Measurements from ENCODE around the gene MRPS31.

Gene MRPS31

DNA sequence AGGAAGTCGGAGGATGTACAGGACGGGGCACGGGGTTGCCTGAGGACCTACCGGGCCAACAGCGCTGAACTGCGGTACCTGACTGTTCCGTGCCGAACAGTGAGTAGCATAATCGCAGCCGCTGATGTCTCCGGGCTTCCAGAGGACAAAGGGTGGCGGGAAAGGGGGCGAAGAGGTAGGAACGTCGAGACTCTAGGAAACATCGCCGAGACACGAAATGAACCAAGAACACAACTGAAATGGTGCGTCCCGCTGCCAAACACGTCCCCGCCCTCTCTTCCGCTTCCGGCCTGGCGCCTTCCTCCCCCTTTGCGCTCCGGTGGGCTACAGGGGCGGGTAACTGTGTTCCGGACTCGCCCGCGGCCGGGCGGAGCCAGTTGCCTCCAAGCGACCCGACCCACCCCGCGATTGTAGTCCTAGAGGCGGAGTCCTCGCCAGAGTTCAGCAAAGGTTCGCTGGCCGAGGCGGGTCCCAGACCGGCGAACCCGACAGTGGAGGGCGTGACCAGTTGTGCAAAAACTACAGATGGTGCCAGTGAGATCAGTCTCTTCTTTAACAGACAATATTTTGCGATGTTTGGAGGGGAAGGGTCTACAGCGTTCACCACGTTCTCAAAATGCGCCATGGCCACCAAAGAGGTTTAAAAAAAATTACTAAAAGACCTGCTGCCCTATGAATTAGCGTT is at the start of gene MRPS31:
MRPS31 (minus strand) TSS at position 257 of the 685 bp plus-strand sequence; CDS start at position 203, 54 bp downstream.
- peak; percentile 89 for DNase-seq

DNA sequence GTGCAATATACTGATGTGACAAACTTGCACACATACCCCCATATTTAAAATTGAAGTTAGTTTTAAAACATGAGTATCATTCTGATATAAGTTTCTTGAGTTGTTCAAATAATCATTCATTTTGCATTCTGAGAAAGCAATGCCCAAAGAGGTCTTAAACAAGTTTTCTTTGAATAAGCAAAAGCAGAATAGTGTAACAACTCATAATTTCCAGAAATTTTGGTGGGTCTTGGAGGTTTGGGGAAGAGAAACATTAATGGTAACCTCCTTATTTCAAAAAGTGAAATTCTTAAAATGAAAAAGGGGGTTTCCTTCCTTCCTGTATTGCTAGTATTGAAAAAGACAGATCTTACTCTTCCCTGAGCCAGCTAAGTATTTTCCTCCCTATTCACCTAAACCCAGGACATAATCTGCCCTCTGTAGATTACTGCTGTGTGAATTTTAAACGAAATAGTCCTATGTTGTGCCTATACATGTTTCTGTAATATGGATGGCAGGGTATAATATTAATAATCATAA is 48.9 kb upstream of the MRPS31 start:
- no peak for DNase-seq

DNA sequence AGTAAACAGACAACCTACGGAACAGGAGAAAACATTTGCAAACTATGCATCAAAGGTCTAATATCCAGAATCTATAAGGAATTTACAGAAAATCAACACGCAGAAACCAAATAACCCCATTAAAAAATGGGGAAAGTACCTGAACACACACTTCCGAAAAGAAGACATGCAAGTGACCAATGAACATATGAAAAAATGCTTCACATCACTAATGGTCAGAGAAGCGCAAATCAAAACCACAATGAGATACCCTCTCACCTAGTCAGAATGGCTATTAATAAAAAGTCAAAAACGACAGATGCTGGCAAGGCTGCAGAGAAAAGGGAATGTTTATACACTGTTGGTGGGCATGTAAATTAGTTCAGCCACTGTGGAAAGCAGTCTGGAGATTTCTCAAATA is 47.9 kb upstream of the MRPS31 start:
- no peak for DNase-seq

DNA sequence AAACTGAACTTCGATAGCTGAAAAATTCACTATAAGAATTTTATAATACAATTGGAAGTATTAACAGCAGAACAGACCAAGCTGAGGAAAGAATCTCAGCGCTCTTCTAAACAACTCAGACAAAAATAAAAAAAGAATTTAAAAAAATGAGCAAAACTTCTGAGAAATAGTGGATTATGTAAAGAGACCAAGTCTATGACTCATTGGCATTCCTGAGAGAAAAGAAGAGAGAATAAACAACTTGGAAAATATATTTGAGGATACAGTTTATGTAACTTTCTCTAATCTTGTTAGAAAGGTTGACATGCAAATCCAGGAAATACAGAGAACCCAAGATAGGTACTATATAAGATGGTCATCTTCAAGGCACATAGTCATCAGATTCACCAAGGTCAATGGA is 43.8 kb upstream of the MRPS31 start:
- DNase-seq: no peak

DNA sequence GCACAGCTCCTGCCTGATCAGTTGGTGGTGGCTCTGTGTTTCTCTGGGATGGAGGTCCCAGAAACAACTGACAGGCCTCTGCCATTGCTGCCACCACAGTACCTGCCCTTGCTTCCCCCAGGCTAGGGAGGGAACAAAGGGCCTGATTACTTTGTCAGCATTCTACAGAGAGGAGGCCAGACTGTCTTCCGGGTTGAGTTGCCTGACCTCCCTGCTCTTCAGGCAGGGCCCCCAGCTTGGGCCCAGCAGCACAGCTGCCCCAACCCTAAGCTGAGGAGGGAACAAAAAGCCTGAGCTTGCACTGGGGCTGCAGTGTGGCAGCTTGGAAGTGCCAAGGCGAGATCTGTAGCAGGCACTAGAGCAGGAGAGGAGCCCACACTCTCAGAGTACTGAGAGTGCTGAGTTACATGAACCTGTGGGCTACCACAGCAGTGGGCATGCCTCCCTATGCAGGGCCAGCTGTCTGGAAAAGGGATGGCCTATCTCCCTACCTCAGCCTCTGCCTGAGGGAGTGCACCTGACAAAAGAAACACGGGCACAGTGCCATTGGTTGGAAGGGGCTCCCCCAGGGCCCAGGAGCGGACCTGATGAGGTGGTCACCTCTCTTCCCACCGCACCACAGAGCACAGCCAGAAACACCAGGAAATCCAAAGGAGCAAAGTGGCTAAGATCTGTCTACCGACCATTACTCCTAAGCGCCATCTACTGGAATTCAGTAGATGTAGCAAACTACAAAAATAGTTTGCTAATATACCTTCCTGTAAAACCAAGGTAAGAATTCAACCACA is 42.9 kb upstream of the MRPS31 start:
- DNase-seq: no peak

DNA sequence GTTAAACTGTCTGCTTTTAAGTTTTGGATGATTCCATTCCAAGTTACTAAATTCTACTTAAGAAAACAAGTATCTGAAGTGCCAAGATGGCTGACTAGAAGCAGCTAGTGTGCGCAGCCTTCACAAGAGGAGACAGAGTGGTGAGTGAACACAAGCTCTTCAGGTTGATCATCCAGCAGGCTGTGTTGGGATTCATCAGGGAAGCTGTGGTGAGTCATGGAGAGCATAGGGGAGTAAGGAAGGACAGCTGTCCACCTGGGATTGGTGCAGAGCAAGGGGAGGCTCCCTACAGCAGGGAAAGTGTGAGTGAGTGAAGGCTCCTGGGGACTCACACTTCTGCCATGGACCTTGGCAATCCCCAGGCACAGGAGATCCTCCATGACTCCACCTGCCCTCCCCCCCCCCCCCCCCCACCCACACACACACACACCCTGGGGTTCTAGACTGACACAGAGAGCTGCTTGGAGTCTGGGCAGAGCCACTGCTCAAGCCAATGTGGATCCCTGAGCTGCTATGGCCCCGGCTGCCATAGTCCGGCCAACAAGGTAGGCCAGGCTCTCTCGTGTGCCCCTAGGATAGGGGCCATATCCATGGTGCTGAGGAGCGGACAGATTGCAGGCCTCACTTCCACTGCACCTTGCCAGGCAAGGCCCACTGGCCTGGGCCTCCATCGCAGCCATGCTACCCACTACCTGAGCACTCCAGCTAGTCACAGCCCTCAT is 41.9 kb upstream of the MRPS31 start:
- no peak for DNase-seq

DNA sequence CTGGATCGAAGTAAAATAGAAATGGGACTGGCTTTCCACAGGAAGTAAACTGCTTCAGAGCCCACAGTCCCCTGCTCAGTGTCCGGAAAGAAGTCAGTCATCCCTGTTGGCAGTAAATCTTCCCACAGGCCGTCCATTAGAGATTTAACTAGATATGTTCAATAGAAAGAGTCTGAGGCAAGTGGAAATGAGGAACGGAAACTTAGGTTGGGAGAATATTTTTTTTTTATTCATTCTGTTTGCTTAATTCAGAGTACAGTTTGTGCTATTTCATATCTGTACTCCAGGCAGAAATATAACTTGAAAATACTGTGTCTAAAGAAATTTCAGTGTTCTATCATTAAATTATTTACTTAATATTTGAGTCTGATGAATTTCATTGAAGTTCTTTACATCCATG is 41.1 kb upstream of the MRPS31 start:
- DNase-seq: no peak

DNA sequence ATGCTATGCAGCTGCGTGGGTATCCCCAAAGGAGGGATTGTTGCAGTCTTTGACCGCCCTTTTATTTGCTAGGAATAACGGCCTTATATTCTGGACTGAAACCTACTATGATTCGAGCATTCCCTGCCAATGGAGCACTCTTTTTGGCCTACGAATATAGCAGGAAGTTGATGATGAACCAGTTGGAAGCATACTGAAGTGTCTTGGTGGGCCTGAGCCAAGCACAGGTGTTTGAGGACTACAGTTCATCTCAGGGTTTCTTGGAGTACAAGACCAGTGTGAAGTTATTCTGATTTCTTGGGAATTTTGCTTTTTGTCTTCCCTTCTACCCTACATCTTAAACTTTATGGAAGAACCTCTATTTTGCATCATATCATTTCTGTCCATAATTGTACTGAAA is 38.5 kb upstream of the MRPS31 start:
- no peak for DNase-seq

DNA sequence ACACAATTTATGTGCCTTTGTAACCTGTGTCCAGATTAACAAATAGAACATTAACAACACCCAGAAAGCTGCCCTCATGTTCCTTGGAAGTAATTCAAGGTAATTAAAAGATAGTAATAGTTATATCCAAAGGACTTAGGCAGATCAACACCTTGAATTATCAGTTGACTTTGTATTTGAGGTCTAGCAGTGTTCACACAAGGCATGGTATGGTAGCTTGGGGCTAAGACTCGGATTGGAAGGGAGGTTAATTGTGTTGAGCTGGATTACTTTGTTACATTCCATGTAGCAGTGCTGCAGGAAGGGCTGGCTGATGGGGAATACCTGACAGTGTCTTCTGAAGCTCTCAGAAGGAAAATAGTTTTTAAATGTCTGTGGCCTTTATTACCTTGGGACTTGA is 35.3 kb upstream of the MRPS31 start:
- no peak for DNase-seq

DNA sequence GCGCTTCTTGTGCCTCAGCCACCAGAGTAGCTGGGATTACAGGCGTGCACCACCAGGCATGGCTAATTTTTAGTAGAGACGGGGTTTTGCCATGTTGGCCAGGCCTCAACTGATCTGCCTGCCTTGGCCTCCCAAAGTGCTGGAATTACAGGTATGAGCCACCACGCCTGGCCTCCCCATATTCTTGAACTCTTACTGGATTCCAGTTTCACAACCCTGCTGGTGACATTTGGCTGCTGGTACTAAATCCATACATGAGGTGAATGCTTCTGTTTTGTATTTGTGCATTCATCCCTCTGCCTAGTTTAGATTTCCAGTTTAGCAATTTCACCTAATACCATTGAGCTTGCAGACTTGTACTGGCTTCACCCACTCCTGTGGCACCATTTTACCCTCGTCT is 32.3 kb upstream of the MRPS31 start:
- DNase-seq: no peak

DNA sequence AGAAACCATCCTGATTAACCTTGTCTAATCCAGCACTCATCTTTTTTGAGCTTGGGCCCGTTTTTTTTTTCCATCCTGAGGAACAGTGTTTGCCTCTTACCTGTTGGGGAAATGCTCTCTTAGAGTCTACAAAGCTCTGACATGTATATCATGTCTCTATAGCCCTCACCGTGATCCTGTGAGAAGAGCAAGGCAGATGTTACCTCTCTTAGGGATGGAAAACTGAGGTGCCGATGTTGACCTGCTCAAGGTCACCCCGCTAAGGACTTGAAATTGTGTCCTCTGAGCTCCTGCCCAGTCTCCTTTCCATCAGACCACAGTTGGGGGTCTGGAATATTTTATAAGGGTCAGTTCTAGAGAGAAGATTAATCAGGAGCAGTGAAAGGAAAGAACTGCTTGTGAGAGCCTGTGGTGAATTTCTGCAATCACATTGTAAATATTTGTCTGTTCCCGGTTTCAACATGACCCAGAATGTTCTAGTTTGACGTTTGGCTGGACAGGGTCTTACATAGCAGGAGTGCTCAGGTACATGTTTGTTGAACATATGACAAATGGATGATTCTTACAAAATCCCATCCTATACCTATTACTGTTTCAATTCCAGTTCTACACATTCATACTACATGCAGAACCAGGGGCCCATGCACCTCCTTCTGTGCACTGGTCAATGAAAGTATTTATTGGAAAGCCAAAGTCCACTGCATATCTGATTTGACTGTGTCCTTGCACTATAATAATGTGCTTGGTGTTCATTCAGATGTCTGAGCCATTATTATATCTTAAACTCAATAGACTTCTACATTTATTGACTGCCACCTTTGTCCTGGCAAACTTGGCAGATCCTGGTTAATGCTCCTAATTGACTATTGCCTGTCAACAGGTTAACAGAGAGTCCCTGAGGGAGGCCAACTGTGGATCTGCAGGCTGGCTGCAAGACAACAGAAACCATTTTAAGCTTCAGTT is 30.5 kb upstream of the MRPS31 start:
- no peak for DNase-seq

DNA sequence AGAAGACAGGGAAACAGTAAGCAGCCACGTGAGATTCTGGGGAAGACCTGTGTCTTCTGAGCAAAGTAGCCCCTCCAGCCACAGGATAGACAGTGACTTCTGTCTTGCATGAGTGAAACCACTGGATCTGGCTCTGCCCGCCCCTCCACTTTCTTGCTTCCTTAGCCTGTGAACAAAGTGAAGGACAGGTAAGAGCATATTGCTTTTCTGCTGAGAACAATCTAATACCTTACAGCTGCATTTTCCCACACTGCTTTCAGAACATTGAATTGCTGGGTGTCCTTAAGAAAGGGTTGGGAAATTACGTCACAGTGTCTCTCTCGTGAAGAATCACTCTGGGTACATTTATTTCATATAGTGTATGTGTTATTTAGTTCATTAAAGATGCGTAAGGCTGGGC is 29.6 kb upstream of the MRPS31 start:
- DNase-seq: no peak

DNA sequence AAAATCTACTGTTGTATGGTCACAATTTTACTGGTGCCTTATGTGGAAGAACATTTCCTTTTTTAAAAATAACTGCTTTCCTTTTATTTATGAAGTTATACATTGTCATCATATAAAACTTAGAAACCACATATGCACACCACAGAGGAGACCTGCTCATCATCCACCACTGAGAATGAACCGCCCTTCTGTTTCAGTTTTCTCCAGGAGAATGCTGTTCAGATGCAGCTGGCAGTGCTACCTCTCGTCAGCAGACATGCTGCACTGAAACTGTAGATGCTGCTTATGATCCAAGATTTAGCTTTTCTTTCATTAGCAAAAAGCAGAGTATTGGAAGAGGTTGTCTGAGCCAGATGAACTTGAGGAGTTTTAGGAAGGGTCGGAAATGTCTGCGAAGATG is 28.5 kb upstream of the MRPS31 start:
- no peak for DNase-seq

DNA sequence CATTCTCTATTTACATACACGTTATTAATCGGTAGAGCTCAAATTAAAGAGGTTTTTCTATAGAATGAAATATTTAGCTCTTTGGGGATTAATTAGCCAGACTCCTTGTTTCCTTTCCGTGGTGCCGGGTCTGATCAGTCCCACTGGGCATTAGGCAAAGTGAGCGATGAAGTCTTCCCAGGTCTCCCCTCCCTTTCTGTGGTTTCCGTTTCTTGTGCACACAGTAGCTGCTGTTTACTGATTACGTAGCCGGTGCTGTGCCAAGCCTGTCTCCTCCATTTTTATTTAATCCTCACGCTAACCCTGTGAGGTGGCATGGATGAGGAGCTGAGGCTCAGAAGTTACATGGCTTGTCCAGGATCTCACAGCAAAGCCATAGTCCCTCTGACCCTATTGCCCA is 27.4 kb upstream of the MRPS31 start:
- DNase-seq: no peak

DNA sequence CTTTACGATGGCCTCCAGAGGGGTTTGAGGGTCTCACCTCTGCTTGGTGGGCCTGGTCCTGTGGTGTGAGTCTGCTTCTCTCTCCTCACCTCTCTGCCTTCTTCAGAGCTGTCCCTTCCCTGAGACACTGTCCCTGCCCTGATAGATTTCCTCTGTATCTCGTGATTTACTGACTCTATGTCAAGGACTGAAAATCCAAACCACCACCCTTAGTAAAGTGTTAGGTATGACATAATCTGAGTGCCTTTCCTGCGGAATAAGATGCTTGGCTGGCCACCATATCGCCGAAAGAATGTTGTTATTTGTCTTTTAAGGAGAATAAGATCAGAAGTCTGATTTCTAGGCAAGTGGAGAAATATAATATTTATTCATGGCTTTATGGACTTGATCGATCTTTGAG is 25.7 kb upstream of the MRPS31 start:
- DNase-seq: no peak

DNA sequence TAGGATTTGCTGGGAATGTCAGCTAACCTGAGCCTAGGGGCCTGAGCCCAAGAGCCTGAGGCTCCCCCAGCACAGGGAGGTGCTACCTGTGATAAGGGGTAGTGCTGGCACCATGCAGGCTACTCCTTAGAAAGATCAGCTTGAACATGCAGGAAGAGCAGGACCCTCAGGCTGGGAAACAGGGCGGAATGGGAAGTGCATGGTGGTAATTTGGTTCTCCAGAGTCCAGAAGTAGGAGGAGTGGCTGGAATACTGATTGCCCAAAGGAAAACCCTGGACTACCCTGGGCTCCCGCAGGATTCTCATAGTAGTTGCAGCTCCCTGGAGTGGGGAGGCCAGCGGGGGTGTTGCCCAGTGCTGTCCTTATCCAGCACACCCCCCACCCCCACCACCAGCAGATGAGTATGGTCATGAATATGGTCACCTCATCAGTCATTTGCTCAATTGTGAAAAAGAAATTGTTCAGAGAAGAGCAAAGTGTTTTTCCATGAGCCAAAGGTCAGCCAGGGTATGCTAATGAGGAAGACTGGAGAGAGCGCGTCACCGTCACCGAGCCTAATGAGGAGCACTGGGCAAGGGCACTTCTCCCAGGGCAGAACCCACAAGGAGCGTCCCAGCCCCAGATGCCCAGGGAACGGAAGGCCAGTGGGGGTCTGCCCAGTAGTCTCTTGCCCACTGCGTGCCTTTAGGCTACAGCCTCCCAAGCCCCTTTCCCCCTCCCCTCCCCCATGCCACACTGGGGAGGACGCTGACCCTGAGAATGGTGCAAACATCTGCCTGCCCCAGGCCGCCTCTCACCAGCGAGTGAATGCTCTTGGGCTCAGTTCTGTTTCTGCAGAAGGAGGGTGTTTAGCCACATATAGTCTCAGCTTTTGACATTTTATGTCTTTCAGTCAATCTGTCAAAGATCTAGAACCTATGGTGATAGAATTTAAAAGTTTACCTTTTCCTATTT is 23.7 kb upstream of the MRPS31 start:
- no peak for DNase-seq

DNA sequence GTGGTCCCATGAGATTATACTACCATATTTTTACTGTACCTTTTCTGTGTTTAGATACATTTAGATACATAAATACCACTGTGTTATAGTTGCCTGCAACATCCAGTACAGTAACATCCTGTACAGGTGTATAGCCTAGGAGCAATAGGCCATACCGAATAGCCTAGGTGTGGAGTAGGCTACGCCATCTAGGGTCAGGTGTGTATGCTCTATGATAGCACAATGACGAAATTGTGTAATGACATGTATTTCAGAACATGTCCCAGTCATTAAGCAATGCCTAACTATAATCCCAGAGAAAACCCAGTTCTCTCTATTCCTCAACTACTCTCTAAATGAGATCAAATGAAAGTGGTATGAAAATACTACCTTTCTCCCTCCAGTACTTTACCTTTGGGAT is 22.3 kb upstream of the MRPS31 start:
- DNase-seq: no peak

DNA sequence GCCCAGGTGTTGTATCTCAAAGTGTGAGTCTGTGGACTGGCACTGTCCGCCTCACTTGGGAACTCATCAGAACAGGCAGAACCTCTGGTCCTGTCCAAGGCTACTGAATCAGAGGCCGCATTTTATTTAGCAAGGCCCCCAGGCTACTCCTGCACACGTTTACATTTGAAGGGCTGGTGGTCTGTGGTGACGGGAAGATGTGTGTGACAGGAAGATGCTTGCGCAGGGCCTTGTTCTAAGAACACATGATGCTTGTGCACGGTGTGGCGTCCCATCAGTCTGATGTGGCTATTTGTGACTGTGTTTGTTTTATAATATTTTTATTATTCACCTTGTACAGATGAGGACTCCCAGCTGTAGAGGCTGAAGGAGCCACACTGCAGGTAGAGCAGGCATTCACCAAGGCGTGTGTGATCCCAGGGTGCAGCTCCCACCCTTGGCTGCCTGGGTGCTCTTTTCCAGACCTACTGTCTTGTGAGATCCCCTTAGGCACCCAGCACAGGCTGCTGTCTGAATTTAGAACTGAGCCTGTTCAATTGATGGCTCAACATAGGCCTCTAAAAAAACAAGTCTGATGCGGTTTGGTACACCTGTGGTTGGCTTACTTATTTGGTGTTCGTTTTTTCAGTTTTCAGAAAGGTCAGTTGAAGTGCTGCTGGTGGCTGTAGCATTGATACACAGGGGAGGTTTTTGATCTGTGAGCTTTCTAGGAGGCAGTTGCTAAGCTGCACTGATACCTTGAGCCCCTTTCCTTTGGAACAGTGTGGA is 21.5 kb upstream of the MRPS31 start:
- DNase-seq: no peak

DNA sequence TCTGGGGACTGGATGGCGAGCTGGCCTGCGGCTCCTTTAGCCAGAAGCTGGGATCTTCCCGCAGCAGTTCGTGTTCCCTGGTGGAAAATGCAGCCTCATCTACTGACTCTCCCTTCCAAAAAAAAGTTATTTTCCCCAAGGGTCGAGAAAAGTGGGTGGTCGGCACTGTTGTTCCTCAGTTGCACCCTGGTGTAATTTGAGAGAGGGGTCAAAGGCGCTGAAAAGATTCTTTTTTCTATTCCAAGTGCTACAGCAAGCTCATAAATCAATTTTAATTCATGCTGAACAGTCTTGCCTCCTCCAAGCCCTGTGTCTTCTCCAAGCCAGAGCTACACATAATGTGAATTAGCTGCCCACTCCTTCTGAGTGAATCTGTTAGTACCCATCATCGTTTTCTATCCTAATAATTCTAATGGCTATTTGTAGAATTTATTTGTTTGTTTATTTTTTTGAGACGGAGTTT is 19.2 kb upstream of the MRPS31 start:
- no peak for DNase-seq

Data from NCI-H345 (cell line).